HEK293 (cell line): ENCODE results near the gene LRRC7.

Experiments
- CTCF ChIA-PET: fragments of 350-600 bp; formaldehyde crosslinking; extraction: SDS; loops from one replicate; lab custom pipeline; 2021; ENCODE audit warnings: antibody characterized with exemption; lab: Yijun Ruan, JAX
- POLR2A ChIA-PET: fragments of 300-600 bp; formaldehyde crosslinking; extraction: SDS; loops from one replicate; lab custom pipeline; 2020; ENCODE audit warnings: antibody characterized with exemption, inconsistent platforms; lab: Yijun Ruan, JAX
- H3K27ac ChIP-seq: fragments of 200-500 bp; sonication (Bioruptor generic); 2 replicates; pipeline ENCODE4 v1.5.1; 2014; ENCODE audit warnings: low read depth, low read length, control low read depth, inconsistent platforms; ENCODE audit errors: extremely low read depth
- H3K36me3 ChIP-seq, 2 experiments: fragments of 200-500 bp in 1 of 2; sonication (Bioruptor generic) in 1 of 2; 1 replicate in 1 of 2; 2 replicates in 1 of 2; pipeline ENCODE4 v1.5.1; 2014 to 2017; ENCODE audit warnings: inconsistent platforms in 2 of 2, low read length in 2 of 2; ENCODE audit not compliant: control insufficient read depth in 2 of 2, insufficient read depth in 1 of 2
- H3K4me1 ChIP-seq: fragments of 200-500 bp; sonication (Bioruptor generic); 2 replicates; pipeline ENCODE4 v1.5.1; 2014; ENCODE audit warnings: mild to moderate bottlenecking, low read length, inconsistent platforms; ENCODE audit not compliant: control insufficient read depth, insufficient read depth
- H3K4me3 ChIP-seq: 2 replicates; pipeline ENCODE4 v1.5.1; 2011; ENCODE audit warnings: low read depth, mild to moderate bottlenecking, control low read depth, low read length, moderate library complexity
- H3K9me3 ChIP-seq: fragments of 200-500 bp; sonication (Bioruptor generic); 2 replicates; pipeline ENCODE4 v1.5.1; 2014; ENCODE audit warnings: low read depth, low read length, inconsistent platforms; ENCODE audit not compliant: control insufficient read depth, insufficient read depth
- HOXC10 ChIP-seq: sonication (generic); formaldehyde crosslinking; IDR thresholded peaks from 2 replicates; pipeline ENCODE4 v1.8.1; 2023; ENCODE audit warnings: mild to moderate bottlenecking, missing genetic modification reagents
- PBX3 ChIP-seq: sonication (generic); formaldehyde crosslinking; IDR thresholded peaks from 2 replicates; pipeline ENCODE4 v1.8.1; 2022; ENCODE audit warnings: mild to moderate bottlenecking, moderate library complexity, missing genetic modification reagents
- SCRT2 ChIP-seq: fragments of 450-650 bp; formaldehyde crosslinking; IDR thresholded peaks from 2 replicates; pipeline ENCODE4 v1.5.1; 2016; ENCODE audit warnings: missing biosample characterization, missing genetic modification characterization
- ZNF10 ChIP-seq: fragments of 450-650 bp; formaldehyde crosslinking; IDR thresholded peaks from 2 replicates; pipeline ENCODE4 v1.5.1; 2017; ENCODE audit warnings: missing biosample characterization, missing genetic modification characterization
- ZNF121 ChIP-seq: fragments of 450-650 bp; formaldehyde crosslinking; IDR thresholded peaks from 2 replicates; pipeline ENCODE4 v1.5.1; 2016; ENCODE audit warnings: missing biosample characterization, missing genetic modification characterization
- ZNF155 ChIP-seq: fragments of 450-650 bp; formaldehyde crosslinking; IDR thresholded peaks from 2 replicates; pipeline ENCODE4 v1.5.1; 2016; ENCODE audit warnings: missing biosample characterization, missing genetic modification characterization
- ZNF169 ChIP-seq: fragments of 450-650 bp; formaldehyde crosslinking; IDR thresholded peaks from 2 replicates; pipeline ENCODE4 v1.5.1; 2016; ENCODE audit warnings: missing biosample characterization, missing genetic modification characterization
- ZNF175 ChIP-seq: fragments of 450-650 bp; formaldehyde crosslinking; IDR thresholded peaks from 2 replicates; pipeline ENCODE4 v1.5.1; 2016; ENCODE audit warnings: missing biosample characterization, missing genetic modification characterization
- ZNF184 ChIP-seq: fragments of 450-650 bp; IDR thresholded peaks from 2 replicates; pipeline ENCODE4 v1.5.1; 2018; ENCODE audit warnings: missing biosample characterization, mild to moderate bottlenecking, missing genetic modification characterization
- TF ChIP-seq, protein P1 (sequence below): fragments of 450-650 bp; formaldehyde crosslinking; IDR thresholded peaks from 2 replicates; pipeline ENCODE4 v1.5.0; 2017; ENCODE audit warnings: missing biosample characterization, missing genetic modification characterization, borderline replicate concordance
- TF ChIP-seq, protein P2 (sequence below): fragments of 450-650 bp; formaldehyde crosslinking; IDR thresholded peaks from 2 replicates; pipeline ENCODE4 v1.5.1; 2016; ENCODE audit warnings: missing biosample characterization, missing genetic modification characterization
- TF ChIP-seq, protein P3 (sequence below): fragments of 450-650 bp; formaldehyde crosslinking; IDR thresholded peaks from 2 replicates; pipeline ENCODE4 v1.5.1; 2016; ENCODE audit warnings: missing biosample characterization, missing genetic modification characterization, low read depth
- TF ChIP-seq, protein P4 (sequence below): IDR thresholded peaks from 2 replicates; pipeline ENCODE4 v1.6.1; 2011; ENCODE audit warnings: mild to moderate bottlenecking, low read depth, low read length, borderline replicate concordance
- TF ChIP-seq, protein P5 (sequence below): fragments of 450-650 bp; formaldehyde crosslinking; IDR thresholded peaks from 2 replicates; pipeline ENCODE4 v1.5.1; 2017; ENCODE audit warnings: missing biosample characterization, missing genetic modification characterization

The LRRC7 gene

GRCh38 chr1:70048336-70049094, 480.8 kb downstream of the LRRC7 start (continued):
- TF ChIP-seq, protein P1, sequence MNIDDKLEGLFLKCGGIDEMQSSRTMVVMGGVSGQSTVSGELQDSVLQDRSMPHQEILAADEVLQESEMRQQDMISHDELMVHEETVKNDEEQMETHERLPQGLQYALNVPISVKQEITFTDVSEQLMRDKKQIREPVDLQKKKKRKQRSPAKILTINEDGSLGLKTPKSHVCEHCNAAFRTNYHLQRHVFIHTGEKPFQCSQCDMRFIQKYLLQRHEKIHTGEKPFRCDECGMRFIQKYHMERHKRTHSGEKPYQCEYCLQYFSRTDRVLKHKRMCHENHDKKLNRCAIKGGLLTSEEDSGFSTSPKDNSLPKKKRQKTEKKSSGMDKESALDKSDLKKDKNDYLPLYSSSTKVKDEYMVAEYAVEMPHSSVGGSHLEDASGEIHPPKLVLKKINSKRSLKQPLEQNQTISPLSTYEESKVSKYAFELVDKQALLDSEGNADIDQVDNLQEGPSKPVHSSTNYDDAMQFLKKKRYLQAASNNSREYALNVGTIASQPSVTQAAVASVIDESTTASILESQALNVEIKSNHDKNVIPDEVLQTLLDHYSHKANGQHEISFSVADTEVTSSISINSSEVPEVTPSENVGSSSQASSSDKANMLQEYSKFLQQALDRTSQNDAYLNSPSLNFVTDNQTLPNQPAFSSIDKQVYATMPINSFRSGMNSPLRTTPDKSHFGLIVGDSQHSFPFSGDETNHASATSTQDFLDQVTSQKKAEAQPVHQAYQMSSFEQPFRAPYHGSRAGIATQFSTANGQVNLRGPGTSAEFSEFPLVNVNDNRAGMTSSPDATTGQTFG (tag by site-specific recombination) = no peak
- TF ChIP-seq ZNF121 (tag by site-specific recombination) (no peak), ZNF155 (no peak)
- TF ChIP-seq, protein P2, sequence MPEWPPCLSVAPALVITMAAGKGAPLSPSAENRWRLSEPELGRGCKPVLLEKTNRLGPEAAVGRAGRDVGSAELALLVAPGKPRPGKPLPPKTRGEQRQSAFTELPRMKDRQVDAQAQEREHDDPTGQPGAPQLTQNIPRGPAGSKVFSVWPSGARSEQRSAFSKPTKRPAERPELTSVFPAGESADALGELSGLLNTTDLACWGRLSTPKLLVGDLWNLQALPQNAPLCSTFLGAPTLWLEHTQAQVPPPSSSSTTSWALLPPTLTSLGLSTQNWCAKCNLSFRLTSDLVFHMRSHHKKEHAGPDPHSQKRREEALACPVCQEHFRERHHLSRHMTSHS (tag by site-specific recombination) = no peak

DNA sequence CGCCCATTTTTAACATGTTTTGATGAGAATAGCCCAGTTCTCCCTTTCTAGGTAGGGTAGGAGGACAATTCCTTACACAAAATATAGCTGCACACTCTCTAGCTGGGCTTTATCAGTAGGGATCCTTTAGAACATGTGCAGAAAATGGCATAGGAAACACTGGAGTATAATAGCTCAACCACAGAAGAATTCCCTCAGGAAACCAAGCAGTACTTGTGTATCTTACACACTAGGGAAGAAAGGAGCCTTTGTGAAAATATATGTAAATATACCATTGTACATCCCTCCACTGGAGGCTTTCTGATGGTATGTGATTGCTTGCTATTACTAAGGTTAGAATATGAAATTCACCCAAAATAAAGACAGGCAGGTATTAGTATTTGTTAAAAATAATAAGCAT, 484.2 kb downstream of the LRRC7 start:
- TF ChIP-seq, protein P3, sequence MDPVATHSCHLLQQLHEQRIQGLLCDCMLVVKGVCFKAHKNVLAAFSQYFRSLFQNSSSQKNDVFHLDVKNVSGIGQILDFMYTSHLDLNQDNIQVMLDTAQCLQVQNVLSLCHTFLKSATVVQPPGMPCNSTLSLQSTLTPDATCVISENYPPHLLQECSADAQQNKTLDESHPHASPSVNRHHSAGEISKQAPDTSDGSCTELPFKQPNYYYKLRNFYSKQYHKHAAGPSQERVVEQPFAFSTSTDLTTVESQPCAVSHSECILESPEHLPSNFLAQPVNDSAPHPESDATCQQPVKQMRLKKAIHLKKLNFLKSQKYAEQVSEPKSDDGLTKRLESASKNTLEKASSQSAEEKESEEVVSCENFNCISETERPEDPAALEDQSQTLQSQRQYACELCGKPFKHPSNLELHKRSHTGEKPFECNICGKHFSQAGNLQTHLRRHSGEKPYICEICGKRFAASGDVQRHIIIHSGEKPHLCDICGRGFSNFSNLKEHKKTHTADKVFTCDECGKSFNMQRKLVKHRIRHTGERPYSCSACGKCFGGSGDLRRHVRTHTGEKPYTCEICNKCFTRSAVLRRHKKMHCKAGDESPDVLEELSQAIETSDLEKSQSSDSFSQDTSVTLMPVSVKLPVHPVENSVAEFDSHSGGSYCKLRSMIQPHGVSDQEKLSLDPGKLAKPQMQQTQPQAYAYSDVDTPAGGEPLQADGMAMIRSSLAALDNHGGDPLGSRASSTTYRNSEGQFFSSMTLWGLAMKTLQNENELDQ = no peak
- TF ChIP-seq, all 188 proteins: peak for 0
- CTCF ChIA-PET = interaction anchor here (0.6 kb wide), 2 partner anchors 13 to 535 kb away, joined by 3 read pairs; no protein-coding TSS in a partner anchor

DNA sequence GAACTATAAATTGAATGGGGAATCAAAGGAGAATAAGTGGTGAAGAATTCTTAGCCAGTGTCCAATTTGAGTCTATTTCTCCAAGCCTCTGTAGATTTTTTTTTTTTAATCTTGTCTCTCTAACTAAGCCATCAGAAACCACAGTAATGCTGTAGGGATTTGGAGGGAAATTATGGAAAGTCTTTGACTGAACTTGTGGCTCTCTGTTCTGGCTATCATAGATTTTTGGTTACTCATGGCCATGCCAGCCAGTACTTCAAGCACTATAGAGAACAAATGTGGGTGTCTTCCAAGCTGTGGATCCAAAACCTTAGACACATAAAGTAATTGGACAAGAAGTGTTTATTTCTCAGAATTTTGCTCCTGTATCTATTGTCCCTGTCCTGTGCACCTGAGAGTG, 489.8 kb downstream of the LRRC7 start:
- Histone ChIP-seq H3K4me3 (no peak overlapping the region), H3K4me1 (no peaks in the 10 kb centered on the region), H3K27ac (no peak overlapping the region), H3K36me3 (no peaks in the 10 kb centered on the region), H3K9me3 (no peaks in the 10 kb centered on the region)
- TF ChIP-seq ZNF175 (tag by site-specific recombination) = no peak
- no peak for TF ChIP-seq ZNF169 (tag by site-specific recombination)
- TF ChIP-seq ZNF184 (tag by site-specific recombination) = no peak
- TF ChIP-seq, protein P4, sequence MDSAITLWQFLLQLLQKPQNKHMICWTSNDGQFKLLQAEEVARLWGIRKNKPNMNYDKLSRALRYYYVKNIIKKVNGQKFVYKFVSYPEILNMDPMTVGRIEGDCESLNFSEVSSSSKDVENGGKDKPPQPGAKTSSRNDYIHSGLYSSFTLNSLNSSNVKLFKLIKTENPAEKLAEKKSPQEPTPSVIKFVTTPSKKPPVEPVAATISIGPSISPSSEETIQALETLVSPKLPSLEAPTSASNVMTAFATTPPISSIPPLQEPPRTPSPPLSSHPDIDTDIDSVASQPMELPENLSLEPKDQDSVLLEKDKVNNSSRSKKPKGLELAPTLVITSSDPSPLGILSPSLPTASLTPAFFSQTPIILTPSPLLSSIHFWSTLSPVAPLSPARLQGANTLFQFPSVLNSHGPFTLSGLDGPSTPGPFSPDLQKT = no peak
- no peak for TF ChIP-seq PBX3 (CRISPR knock-in tag)
- TF ChIP-seq SCRT2 (tag by site-specific recombination) = no peak
- no peak for TF ChIP-seq HOXC10
- TF ChIP-seq, protein P5, sequence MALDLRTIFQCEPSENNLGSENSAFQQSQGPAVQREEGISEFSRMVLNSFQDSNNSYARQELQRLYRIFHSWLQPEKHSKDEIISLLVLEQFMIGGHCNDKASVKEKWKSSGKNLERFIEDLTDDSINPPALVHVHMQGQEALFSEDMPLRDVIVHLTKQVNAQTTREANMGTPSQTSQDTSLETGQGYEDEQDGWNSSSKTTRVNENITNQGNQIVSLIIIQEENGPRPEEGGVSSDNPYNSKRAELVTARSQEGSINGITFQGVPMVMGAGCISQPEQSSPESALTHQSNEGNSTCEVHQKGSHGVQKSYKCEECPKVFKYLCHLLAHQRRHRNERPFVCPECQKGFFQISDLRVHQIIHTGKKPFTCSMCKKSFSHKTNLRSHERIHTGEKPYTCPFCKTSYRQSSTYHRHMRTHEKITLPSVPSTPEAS (tag by site-specific recombination) = no peak
- no peak for TF ChIP-seq ZNF10
- CTCF ChIA-PET = no interaction called here
- POLR2A ChIA-PET = no interaction called here

More for the DNA sequence above, 484.2 kb downstream of the LRRC7 start:
- Histone ChIP-seq H3K4me3 (no peak overlapping the region), H3K9me3 (no peaks in the 10 kb centered on the region), H3K36me3 (no peaks in the 10 kb centered on the region), H3K27ac (no peak overlapping the region), H3K4me1 (no peaks in the 10 kb centered on the region)
- POLR2A ChIA-PET = no interaction called here
